BE2C (cell line): ENCODE data around the gene WASF3.

Source experiments
- DNase-seq: peaks from one replicate; pipeline ENCODE4 v3.0.0-alpha.2; 2020
- H3K27me3 ChIP-seq: fragments of 250-450 bp; sonication (Bioruptor Pico); 2 replicates; pipeline ENCODE4 v1.5.1; 2020; ENCODE audit warnings: mild to moderate bottlenecking
- H3K36me3 ChIP-seq: fragments of 250-450 bp; sonication (Bioruptor Pico); 2 replicates; pipeline ENCODE4 v1.5.1; 2020; ENCODE audit warnings: mild to moderate bottlenecking
- H3K4me1 ChIP-seq: fragments of 250-450 bp; sonication (Bioruptor Pico); 2 replicates; pipeline ENCODE4 v1.5.1; 2020
- H3K4me3 ChIP-seq: 2 replicates; pipeline ENCODE4 v1.5.1; 2011; ENCODE audit warnings: low read depth, low read length
- H3K9me3 ChIP-seq: fragments of 250-450 bp; sonication (Bioruptor Pico); 2 replicates; pipeline ENCODE4 v1.5.1; 2020
- TF ChIP-seq, protein P1 (sequence below): IDR thresholded peaks from 2 replicates; pipeline ENCODE4 v1.5.1; 2012; ENCODE audit warnings: mild to moderate bottlenecking, low read depth, low read length

Gene WASF3

DNA sequence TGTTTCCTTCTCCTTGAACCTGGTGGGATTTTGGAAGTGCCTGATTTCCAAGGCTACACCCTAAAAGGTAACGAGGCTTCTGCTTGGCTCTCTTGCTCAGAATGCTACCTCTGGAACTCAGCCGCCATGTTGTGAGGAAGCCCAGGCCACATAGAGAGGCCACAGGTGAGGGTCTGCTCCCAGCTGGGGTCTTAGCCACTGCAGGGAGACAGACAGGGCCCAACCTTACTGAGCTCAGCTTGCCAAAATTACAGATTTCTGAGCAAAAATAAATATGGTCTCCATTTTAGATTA is 141.7 kb downstream of the WASF3 start:
- Histone ChIP-seq H3K4me3 (no peak overlapping the region), H3K36me3 (no peaks in the 10 kb centered on the region), H3K27me3 (peaks cover 22% of the 10 kb centered on the region), H3K4me1 (no peaks in the 10 kb centered on the region), H3K9me3 (no peaks in the 10 kb centered on the region)
- DNase-seq = no peak
- TF ChIP-seq, protein P1, sequence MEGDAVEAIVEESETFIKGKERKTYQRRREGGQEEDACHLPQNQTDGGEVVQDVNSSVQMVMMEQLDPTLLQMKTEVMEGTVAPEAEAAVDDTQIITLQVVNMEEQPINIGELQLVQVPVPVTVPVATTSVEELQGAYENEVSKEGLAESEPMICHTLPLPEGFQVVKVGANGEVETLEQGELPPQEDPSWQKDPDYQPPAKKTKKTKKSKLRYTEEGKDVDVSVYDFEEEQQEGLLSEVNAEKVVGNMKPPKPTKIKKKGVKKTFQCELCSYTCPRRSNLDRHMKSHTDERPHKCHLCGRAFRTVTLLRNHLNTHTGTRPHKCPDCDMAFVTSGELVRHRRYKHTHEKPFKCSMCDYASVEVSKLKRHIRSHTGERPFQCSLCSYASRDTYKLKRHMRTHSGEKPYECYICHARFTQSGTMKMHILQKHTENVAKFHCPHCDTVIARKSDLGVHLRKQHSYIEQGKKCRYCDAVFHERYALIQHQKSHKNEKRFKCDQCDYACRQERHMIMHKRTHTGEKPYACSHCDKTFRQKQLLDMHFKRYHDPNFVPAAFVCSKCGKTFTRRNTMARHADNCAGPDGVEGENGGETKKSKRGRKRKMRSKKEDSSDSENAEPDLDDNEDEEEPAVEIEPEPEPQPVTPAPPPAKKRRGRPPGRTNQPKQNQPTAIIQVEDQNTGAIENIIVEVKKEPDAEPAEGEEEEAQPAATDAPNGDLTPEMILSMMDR = no peak

DNA sequence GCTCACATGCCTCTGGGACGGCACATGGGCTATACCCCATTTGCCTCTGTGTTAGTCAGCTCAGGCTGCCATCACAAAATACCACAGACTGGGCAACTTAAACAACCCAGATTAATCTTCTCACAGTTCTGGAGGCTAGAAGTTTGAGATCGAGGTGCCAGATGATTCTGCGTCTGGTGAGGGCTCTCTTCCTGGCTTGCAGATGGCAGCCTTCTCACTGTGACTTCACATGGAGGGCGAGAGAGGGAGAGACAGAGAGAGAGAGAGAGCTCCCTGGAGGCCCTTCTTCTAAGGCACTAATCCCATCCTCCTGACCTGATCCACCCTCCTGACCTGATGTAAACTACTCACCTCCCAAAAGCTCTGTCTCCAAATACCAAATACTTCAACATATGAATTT is 148.1 kb downstream of the WASF3 start:
- Histone ChIP-seq H3K4me1 (no peaks in the 10 kb centered on the region), H3K9me3 (no peaks in the 10 kb centered on the region), H3K36me3 (no peaks in the 10 kb centered on the region), H3K27me3 (peaks cover 23% of the 10 kb centered on the region), H3K4me3 (no peak overlapping the region)
- TF ChIP-seq, protein P1 = no peak
- DNase-seq = no peak

DNA sequence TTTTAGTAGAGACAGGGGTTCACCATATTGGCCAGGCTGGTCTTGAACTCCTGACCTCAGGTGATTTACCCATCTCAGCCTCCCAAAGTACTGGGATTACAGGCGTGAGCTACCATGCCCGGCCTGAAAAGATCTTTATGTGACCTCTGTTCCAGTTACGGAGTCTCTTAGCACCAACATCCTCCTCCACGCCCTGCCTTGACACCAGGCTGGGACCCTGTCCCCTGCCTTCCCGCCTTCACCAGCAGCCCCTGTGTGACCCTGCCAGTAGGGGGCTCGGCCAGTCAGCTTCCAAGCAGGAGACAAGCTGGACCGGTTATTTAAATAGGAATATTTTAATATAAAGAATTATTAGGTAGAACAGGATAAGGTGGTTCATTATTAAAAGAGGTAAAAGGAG is 148.9 kb downstream of the WASF3 start:
- TF ChIP-seq, protein P1 = 0 out of 2 replicates have a peak, but pooled peaks have one; percentile 9
- no peaks in the 10 kb centered on the region for H3K4me1 ChIP-seq
- no peaks in the 10 kb centered on the region for H3K36me3 ChIP-seq
- H3K4me3 ChIP-seq = no peak overlapping the region
- DNase-seq = no peak
- H3K9me3 ChIP-seq = no peaks in the 10 kb centered on the region
- peaks cover 22% of the 10 kb centered on the region for H3K27me3 ChIP-seq

DNA sequence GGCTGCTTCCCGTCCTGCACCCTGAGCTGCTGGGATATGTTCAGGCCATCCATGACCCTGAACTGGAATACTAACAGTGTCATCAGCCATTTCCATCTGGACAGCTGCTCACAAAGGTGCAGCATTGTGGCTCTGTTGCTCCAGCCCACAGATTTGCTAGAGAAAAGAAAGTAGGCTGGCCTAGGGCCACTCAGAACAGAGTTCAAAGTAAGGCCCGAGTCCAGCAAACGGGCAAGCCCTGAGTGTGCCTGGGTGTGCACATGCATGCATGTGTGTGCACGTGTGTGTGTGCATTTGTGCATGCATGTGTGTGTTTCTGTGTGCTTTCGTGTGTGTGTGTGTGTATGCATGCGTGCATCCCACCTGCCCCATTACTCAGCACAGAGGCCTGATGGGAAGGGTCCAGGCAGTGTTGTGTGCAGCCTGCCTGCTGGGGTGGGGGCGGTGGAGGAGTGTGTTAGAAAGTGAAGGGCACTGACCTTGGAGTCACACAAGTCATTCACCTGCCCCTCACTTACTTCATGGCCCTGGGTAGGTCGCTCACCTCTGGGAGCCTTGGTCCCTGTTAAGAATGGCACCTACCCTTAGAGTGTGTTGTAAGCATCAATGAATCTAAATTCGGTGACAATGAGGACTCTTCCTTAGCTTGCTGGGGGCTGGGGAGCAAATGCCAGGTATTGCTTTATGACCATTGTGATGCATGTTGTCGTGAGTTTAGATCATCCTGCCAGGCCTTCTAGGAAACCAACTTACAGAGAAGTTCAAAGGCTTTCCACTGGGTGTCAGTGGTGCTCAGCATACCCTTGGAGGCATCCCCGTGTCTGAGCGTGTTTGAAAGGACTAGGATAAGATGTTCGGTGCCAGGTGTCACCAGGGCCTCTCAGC is 149.9 kb downstream of the WASF3 start:
- Histone ChIP-seq H3K36me3 (no peaks in the 10 kb centered on the region), H3K4me1 (no peaks in the 10 kb centered on the region), H3K27me3 (peaks cover 16% of the 10 kb centered on the region), H3K4me3 (no peak overlapping the region), H3K9me3 (no peaks in the 10 kb centered on the region)
- TF ChIP-seq, protein P1 = peak; percentile 71
- DNase-seq = peak; percentile 47

DNA sequence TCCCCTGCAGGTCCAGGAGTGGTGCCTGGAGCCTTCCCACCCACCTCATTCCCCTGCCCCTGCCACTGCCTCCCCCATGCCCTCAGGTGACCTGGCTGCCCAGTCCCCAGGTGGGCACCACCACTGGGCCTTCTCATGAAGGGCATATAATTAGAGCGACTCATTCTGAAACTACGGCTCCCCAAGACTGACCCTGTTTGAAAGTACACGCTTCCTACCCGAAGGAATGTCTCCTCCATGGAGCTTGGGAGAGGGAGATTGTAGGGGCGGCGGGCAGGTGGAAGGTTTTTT is 150.5 kb downstream of the WASF3 start:
- H3K27me3 ChIP-seq = peaks cover 10% of the 10 kb centered on the region

DNA sequence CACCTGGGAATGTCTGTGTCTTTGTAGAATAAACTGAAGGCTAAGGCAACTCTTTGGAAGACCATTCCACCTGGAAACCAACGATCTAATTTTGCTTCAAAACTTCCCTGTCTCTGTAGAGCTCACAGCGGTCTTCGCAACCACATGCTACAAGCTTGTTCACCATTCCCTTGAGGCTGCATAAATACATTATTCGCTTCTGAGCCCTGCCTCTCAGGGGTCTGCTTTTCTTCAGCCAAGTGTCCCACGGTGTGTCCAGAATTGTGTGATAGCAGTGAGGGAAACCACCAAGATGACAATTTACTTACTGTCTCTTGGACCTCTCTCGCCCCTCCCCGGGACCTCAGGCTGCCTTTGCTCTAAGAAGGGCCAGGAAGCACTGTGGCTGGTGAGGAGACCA is 152.0 kb downstream of the WASF3 start:
- Histone ChIP-seq H3K4me3 (no peak overlapping the region), H3K36me3 (no peaks in the 10 kb centered on the region), H3K4me1 (no peaks in the 10 kb centered on the region), H3K27me3 (no peaks in the 10 kb centered on the region; the same call in 1 of the 2 replicates), H3K9me3 (no peaks in the 10 kb centered on the region)
- TF ChIP-seq, protein P1 = no peak
- no peak for DNase-seq

More for the DNA sequence above, 150.5 kb downstream of the WASF3 start:
- no peak overlapping the region for H3K4me3 ChIP-seq
- no peaks in the 10 kb centered on the region for H3K9me3 ChIP-seq
- DNase-seq = no peak
- TF ChIP-seq, protein P1 = no peak
- H3K4me1 ChIP-seq = no peaks in the 10 kb centered on the region
- no peaks in the 10 kb centered on the region for H3K36me3 ChIP-seq
